Measurements from ENCODE around the gene ATP10A. TPM values are rescaled to one million over a fixed set of nuclear protein-coding genes. Genes with fewer than 3 reads are reported as not detected.
A peak's percentile ranks its signal among the peaks of the same experiment; 100 is the strongest.

The ATP10A gene
- total RNA-seq, 2 experiments from 2014 or later, result 57.9 to 62.4 TPM

DNA sequence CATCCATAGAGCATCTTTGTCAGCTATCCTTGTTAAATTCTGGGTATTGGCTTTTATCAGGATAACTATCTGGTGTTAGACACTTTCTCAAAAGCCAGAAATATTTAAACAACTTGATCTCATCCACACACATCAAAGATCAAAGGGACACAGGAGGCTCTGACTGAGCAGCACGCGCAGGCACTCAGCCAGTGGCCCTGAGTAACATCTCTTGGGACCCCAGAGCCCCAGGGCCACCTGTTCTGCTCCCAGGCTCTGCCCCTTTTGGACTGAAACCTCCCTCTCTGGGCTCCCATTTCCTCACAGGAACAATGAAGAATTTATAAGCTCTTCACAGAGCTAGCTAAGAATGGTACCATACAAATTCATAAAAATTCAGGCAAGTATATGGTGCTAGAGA is 16.1 kb downstream of the ATP10A start:
- H3K36me3 Mint-ChIP-seq (ENCODE audit: low read depth), result peaks cover 58% of the 10 kb centered on the region

DNA sequence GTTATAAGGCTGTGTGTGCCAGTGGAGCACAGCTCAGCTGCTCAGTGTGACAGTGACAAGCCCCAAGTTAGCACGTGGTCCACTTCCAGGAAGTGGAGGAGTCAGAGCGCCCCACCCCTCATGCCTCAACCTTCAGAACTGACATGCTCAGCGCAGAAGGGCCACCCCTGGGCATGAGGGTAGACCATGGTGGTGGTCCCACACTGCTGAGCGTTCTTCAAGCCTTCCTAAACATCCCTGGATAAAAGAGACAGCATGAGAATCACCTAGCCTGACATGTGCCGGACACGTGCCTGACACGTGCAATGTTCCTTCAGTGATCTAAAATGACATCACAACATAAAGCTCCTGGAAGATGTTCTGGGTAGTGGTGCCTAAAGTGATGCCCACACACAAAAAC is 16.8 kb downstream of the ATP10A start:
- ChIA-PET POLR2A (interaction anchor here (0.9 kb wide), 1 partner anchor 16 kb away, joined by 3 read pairs; no protein-coding TSS in a partner anchor), CTCF (no interaction called here)
- Mint-ChIP-seq H3K36me3 (ENCODE audit: low read depth) (peaks cover 57% of the 10 kb centered on the region), H3K27ac (peak overlapping the region; percentile 96), H3K4me3 (no peak overlapping the region), H3K9me3 (no peaks in the 10 kb centered on the region), H3K27me3 (no peaks in the 10 kb centered on the region), H3K4me1 (peaks cover 78% of the 10 kb centered on the region)
- DNase-seq, result peak; percentile 76

More for the DNA sequence above, 16.1 kb downstream of the ATP10A start:
- no peaks in the 10 kb centered on the region for H3K27me3 Mint-ChIP-seq
- no peaks in the 10 kb centered on the region for H3K9me3 Mint-ChIP-seq
- peak overlapping the region; percentile 84 for H3K27ac Mint-ChIP-seq
- H3K4me3 Mint-ChIP-seq, result peak overlapping the region; percentile 40
- ChIA-PET CTCF (interaction anchor here (0.5 kb wide), 1 partner anchor 61 kb away, joined by 3 read pairs; no protein-coding TSS in a partner anchor), POLR2A (interaction anchor here (0.6 to 0.9 kb wide), 2 partner anchors 15 to 95 kb away, joined by 3 read pairs; no protein-coding TSS in a partner anchor)
- no peak for DNase-seq
- H3K4me1 Mint-ChIP-seq, result peaks cover 82% of the 10 kb centered on the region

DNA sequence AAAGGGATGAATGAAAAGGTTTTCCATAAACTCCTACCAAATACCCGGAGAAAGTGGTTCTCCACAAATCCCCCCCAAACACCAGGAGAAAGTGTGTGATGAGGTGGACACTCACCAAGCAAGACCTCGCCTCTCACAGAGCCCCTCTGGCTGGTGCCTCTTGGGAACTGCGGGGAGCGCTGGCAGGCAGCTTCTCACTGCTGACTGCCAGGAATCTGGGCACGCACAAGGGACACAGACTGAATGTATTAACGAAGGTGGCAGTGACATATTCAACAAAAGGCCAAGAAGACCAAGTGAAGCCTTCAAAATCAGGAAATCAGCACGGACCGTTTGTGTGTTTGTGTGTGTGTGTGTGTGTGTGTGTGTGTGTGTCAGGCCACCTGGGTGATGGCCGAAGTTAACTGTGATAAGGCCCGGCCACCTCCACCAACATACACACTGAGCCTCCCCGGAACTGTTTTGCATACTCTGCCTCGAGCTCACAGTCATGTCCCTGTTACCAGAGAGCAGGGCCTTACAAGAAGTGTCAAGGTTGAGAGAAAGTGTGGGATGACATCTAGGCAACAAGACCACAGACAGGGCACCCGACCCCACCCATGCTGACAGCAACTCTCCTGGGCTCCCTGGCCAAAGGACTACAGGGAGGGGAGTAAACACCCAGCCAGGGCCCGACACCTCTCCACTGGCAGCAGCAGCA is 18.0 kb downstream of the ATP10A start:
- POLR2A ChIA-PET, result no interaction called here
- Mint-ChIP-seq H3K27me3 (no peaks in the 10 kb centered on the region), H3K4me1 (peaks cover 78% of the 10 kb centered on the region), H3K4me3 (no peak overlapping the region), H3K9me3 (no peaks in the 10 kb centered on the region), H3K27ac (peak overlapping the region; percentile 96), H3K36me3 (ENCODE audit: low read depth) (peaks cover 59% of the 10 kb centered on the region)
- no peak for DNase-seq
- CTCF ChIA-PET, result no interaction called here

DNA sequence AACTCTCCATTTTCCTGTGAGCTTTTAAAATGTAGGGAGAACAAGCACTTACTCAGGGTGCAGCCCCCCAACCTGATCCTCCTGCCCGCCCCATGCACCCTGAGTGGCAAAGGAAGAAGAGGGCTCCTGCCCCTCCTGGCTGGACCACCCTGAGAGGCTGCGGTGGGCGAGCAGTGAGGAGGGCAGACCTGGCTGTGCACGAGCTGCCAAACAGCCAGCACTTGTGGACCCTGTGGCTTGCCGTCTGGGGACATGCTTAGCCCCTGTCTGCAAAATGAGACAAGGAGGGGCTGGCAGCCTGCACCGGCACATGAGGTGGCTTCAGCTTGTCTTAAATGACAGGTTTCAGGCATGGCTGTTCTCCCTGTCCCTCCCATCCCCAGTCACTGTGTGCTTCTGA is 18.6 kb downstream of the ATP10A start:
- Mint-ChIP-seq H3K27me3 (no peaks in the 10 kb centered on the region), H3K4me3 (no peak overlapping the region), H3K27ac (peak overlapping the region; percentile 36), H3K9me3 (no peaks in the 10 kb centered on the region), H3K4me1 (peaks cover 77% of the 10 kb centered on the region), H3K36me3 (ENCODE audit: low read depth) (peaks cover 56% of the 10 kb centered on the region)
- ChIA-PET POLR2A (no interaction called here), CTCF (no interaction called here)
- no peak for DNase-seq

DNA sequence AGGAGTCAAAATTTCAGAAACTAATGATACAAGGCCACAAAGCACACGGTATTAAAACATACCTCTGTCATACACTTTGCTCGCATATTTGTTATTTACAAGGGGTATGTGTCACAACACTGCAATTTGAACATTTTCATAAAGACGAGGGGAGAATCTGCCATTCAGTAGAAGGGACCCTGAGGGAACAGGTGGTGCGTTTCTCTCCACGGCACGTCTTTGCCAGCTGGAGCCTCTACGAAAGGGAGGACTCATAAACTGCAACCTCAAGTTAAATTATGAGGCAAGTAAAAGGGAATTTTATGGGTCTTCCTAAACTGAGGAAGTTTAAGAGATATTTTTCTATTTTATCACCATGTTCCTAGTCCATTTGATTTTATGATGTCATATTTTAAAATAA is 19.1 kb downstream of the ATP10A start:
- H3K27me3 Mint-ChIP-seq, result no peaks in the 10 kb centered on the region
- CTCF ChIA-PET, result no interaction called here
- DNase-seq, result no peak
- H3K27ac Mint-ChIP-seq, result no peak overlapping the region
- H3K36me3 Mint-ChIP-seq (ENCODE audit: low read depth), result peaks cover 55% of the 10 kb centered on the region
- H3K4me1 Mint-ChIP-seq, result peaks cover 77% of the 10 kb centered on the region
- POLR2A ChIA-PET, result no interaction called here
- no peaks in the 10 kb centered on the region for H3K9me3 Mint-ChIP-seq
- no peak overlapping the region for H3K4me3 Mint-ChIP-seq

DNA sequence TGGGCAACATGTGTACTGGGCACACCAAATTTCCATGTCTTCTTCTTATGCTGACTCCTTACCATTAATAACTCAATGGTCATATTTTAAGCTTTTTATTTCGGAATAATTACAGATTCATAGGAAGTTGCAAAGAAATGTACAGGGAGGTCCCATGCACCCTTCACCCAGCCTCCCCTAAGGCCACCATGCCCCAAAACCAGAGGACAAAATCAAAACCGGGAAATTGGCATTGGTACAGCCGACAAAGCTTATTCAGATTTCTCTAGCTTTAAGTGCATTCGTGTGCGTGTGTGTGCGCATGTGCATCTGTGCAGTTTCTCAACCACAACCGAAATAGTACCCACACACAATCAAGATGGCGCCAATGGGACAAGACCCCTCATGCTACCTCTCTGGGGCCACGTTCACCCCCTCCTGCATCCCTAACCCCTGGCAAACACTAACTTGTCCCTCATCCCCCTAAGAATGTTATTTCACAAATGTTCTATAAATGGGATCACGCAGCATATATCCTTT is 23.4 kb downstream of the ATP10A start:
- DNase-seq, result no peak
- peaks cover 52% of the 10 kb centered on the region for H3K4me1 Mint-ChIP-seq
- POLR2A ChIA-PET, result no interaction called here
- CTCF ChIA-PET, result interaction anchor here (1.7 kb wide), 1 partner anchor 26 kb away, joined by 4 read pairs; no protein-coding TSS in a partner anchor
- no peak overlapping the region for H3K27ac Mint-ChIP-seq
- H3K4me3 Mint-ChIP-seq, result no peak overlapping the region
- no peaks in the 10 kb centered on the region for H3K9me3 Mint-ChIP-seq
- H3K36me3 Mint-ChIP-seq (ENCODE audit: low read depth), result peaks cover 40% of the 10 kb centered on the region
- no peaks in the 10 kb centered on the region for H3K27me3 Mint-ChIP-seq

DNA sequence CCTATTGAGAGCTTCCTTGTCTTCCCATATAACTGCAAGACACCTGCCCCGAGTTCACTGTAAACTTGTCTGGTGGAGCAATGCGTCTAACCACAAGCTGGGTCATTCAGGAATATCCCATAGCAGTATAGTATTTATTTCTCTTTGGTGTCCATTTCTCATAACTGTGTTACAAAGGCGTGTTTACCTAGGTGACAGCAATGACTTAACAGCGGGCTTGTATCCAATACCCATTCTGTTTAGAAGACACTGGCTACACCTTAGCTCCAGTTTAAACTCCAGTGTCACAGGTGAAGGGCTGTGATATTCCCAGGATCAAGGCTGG is 24.3 kb downstream of the ATP10A start:
- Mint-ChIP-seq H3K9me3 (no peaks in the 10 kb centered on the region), H3K36me3 (ENCODE audit: low read depth) (peaks cover 37% of the 10 kb centered on the region), H3K4me1 (peaks cover 53% of the 10 kb centered on the region), H3K4me3 (no peak overlapping the region), H3K27ac (no peak overlapping the region), H3K27me3 (no peaks in the 10 kb centered on the region)
- DNase-seq, result no peak
- POLR2A ChIA-PET, result no interaction called here
- CTCF ChIA-PET, result interaction anchor here (1.7 kb wide), 1 partner anchor 27 kb away, joined by 4 read pairs; no protein-coding TSS in a partner anchor

DNA sequence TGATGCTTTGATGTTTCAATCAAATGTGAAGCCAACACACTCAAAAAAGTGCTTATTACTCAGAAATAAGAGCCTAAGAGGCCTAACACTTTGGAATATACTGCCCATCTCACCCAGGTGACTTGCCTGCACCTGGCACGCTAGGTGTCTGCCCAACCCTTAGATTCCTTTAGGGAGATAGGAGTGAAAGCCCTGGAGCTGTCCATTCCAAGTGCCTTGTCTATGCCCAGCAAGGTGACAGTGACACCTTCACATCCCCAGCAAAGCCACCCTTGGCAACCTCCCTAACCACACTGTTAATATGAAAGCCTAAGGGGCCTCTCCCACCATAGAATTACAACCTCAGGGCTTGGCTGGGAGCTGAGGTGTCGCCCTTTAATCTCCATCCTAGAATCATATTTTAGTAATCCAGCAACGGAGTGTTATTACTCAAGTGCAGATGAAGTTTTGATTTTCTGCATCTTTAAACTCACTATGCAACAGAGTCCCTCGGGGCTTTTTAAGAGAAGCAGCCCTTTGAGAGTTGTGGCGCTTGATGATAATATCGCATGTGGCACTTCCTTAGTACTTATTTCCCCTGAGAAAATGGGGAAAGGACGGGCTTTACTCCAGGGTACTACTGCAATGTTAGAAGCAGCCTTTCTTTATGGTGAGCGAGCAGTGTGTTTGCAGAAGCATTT is 24.8 kb downstream of the ATP10A start:
- Mint-ChIP-seq H3K27ac (no peak overlapping the region), H3K4me3 (no peak overlapping the region), H3K27me3 (no peaks in the 10 kb centered on the region), H3K9me3 (no peaks in the 10 kb centered on the region), H3K4me1 (peaks cover 53% of the 10 kb centered on the region), H3K36me3 (ENCODE audit: low read depth) (peaks cover 33% of the 10 kb centered on the region)
- no peak for DNase-seq
- POLR2A ChIA-PET, result no interaction called here
- CTCF ChIA-PET, result interaction anchor here (0.6 to 1.7 kb wide), 2 partner anchors 15 to 27 kb away, joined by 3 to 4 read pairs; no protein-coding TSS in a partner anchor

DNA sequence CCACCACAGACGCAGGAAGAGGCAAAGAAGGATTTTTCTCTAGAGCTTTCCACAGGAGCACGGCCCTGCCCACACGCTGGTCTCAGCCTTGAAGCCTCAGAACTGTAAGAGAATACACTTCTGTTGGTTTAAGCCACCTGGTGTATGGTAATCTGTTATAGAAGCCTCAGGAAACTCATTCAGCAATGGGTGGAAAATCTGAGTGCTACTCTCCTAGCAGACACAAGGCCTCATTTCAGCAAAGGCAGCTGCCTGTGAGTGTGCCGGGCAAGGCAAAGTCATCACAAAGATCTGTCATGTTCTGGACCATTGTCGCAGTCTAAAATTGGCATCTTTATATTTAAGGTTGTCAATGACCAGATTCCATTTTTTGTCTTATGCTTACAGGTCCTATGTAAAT is 31.0 kb downstream of the ATP10A start:
- CTCF ChIA-PET, result no interaction called here
- no peak overlapping the region for H3K27ac Mint-ChIP-seq

DNA sequence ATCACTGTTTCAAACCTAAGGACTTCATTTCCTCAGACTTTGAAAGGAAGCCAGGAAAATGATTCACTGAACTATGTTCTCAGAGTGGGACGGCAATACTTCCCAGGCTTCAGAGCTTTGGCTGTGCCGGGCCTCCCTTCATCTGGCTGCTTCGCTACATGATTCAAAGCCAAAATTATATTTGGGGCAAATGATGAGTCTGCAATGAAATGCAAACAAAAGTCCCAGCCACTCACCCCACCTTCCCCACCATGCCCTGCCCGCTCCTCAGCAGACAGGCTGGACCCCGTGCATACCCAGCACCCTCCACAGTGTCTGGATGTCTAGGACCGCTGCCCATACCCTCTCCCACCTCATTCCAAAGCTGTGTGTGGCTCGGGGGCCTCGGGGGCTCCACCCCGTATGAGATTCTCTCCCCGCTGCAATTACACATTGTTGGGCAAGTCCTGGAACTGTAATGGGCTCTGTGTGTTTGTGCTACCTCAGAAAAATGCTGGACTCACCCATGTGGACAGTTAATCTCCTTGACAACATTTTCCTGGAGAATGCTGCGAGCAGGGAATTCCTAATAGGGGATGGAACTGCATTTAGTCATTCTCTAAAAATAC is 32.2 kb downstream of the ATP10A start:
- CTCF ChIA-PET, result no interaction called here
- POLR2A ChIA-PET, result no interaction called here
- Mint-ChIP-seq H3K4me1 (peaks cover 25% of the 10 kb centered on the region), H3K36me3 (ENCODE audit: low read depth) (peaks cover 44% of the 10 kb centered on the region), H3K27ac (no peak overlapping the region), H3K9me3 (peaks cover 12% of the 10 kb centered on the region), H3K4me3 (no peak overlapping the region), H3K27me3 (no peaks in the 10 kb centered on the region)
- DNase-seq, result no peak

More for the DNA sequence above, 31.0 kb downstream of the ATP10A start:
- Mint-ChIP-seq H3K4me1 (peaks cover 24% of the 10 kb centered on the region), H3K27me3 (no peaks in the 10 kb centered on the region), H3K4me3 (no peak overlapping the region), H3K36me3 (ENCODE audit: low read depth) (peaks cover 42% of the 10 kb centered on the region), H3K9me3 (peaks cover 9% of the 10 kb centered on the region)
- DNase-seq, result no peak
- POLR2A ChIA-PET, result no interaction called here

DNA sequence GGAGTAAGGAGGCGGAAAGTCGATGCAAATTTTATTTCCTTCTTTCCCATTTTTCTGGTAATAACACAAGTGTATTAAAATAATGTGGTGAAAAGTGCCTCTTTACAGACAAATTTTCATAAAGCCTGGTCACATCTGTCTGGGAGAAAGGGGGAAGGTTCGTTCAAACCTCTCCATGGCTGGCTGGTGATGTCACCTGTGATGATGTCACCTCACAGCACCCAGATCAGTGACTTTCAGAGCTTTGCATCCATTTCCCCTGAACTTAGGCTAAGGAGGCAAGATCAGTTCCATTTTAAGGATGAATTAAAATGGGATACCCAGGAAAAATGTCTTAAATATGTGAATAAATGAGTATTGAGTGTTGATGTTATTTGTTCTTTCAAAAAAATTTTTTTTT is 34.1 kb downstream of the ATP10A start:
- Mint-ChIP-seq H3K36me3 (ENCODE audit: low read depth) (peaks cover 59% of the 10 kb centered on the region), H3K27me3 (no peaks in the 10 kb centered on the region), H3K27ac (no peak overlapping the region), H3K9me3 (peaks cover 16% of the 10 kb centered on the region), H3K4me1 (peaks cover 32% of the 10 kb centered on the region), H3K4me3 (no peak overlapping the region)
- POLR2A ChIA-PET, result no interaction called here
- DNase-seq, result no peak
- CTCF ChIA-PET, result no interaction called here

DNA sequence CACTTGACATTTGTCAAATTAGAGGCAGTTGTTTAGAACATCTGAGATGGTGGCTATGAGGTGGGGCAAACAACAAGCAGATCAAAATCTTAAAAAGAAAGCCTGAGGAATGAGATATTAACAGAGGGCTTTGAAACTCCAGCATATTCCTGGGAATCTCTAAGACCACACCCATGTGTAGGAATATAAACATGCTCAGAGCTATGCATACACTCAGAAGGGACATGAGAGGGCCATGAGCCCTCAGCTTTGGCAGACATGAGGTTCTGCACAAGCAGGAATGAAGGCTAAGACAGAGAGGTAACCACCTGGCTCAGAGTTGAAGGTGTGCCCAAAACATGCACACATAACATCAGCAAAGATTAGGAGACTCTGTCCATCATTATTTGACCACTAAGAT is 37.9 kb downstream of the ATP10A start:
- peaks cover 16% of the 10 kb centered on the region for H3K9me3 Mint-ChIP-seq
- POLR2A ChIA-PET, result no interaction called here
- H3K4me1 Mint-ChIP-seq, result peaks cover 35% of the 10 kb centered on the region
- no peak for DNase-seq
- H3K27ac Mint-ChIP-seq, result no peak overlapping the region
- CTCF ChIA-PET, result no interaction called here
- H3K27me3 Mint-ChIP-seq, result no peaks in the 10 kb centered on the region
- no peak overlapping the region for H3K4me3 Mint-ChIP-seq
- H3K36me3 Mint-ChIP-seq (ENCODE audit: low read depth), result peaks cover 60% of the 10 kb centered on the region

DNA sequence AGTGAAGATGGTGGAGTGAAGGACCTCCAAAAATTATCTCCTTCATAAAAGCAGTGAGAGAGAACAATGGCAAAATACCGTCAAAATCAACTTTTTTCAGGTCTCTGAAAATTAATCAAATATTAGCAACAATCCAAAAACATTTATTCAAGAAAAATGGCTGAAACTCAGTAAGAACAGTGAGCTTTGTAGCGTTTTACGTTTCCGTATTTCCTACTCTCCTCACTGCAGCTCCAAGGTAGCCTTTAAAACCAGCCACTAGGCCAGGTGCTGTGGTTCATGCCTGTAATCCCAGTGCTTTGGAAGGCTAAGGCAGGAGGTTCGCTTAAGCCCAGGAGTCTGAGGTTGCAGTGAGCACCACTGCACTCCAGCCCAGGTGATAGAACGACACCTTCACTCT is 38.5 kb downstream of the ATP10A start:
- Mint-ChIP-seq H3K27ac (no peak overlapping the region), H3K9me3 (peaks cover 16% of the 10 kb centered on the region), H3K36me3 (ENCODE audit: low read depth) (peaks cover 59% of the 10 kb centered on the region), H3K27me3 (no peaks in the 10 kb centered on the region), H3K4me3 (no peak overlapping the region), H3K4me1 (peaks cover 36% of the 10 kb centered on the region)
- POLR2A ChIA-PET, result no interaction called here
- no peak for DNase-seq
- CTCF ChIA-PET, result no interaction called here
